ENCODE results near the gene RRP12.
A peak's percentile ranks its signal among the peaks of the same experiment; 100 is the strongest.

GRCh38 chr10:97445722-97446639 is 44.8 kb upstream of the RRP12 start, which contains the start of the genes EXOSC1 and ZDHHC16:
- TF ChIP-seq ZNF707 (CRISPR knock-in tag; conservative IDR thresholded peaks at IDR 0.05), result no peak
- no peak for TF ChIP-seq TBL1XR1 (IDR thresholded peaks at IDR 0.05; ENCODE audit: low read length in 2 of 2)
- TF ChIP-seq ZBTB8A (IDR thresholded peaks at IDR 0.05; ENCODE audit: partially characterized antibody), result no peak
- TF ChIP-seq ARID1B (IDR thresholded peaks at IDR 0.05), result no peak
- no peak for TF ChIP-seq ZBTB7A (IDR thresholded peaks at IDR 0.05; ENCODE audit: borderline replicate concordance, control insufficient read depth, low read depth, low read length)
- no peak for TF ChIP-seq JUND (IDR thresholded peaks at IDR 0.05; ENCODE audit: borderline replicate concordance, low read depth, low read length)
- TF ChIP-seq JUND (tag; IDR thresholded peaks at IDR 0.05; ENCODE audit: borderline replicate concordance, low read depth, low read length), result no peak
- no peak for TF ChIP-seq MXD1 (CRISPR knock-in tag; IDR thresholded peaks at IDR 0.05; ENCODE audit: borderline replicate concordance, poor library complexity, severe bottlenecking)
- TF ChIP-seq ZNF263 (CRISPR knock-in tag; IDR thresholded peaks at IDR 0.05; ENCODE audit: borderline replicate concordance), result no peak
- TF ChIP-seq JUNB (CRISPR knock-in tag; conservative IDR thresholded peaks at IDR 0.05), result no peak
- no peak for TF ChIP-seq THAP7 (CRISPR knock-in tag; IDR thresholded peaks at IDR 0.05)
- TF ChIP-seq ATF7 (IDR thresholded peaks at IDR 0.05), result peak; percentile 52; the same call in 1 of the 2 replicates

Data from K562 (cell line).